D721Med (cell line): ENCODE measurements around the gene LYZ.

Source experiments
- DNase-seq: peaks from one replicate; pipeline ENCODE4 v3.0.0; 2011; ENCODE audit warnings: low spot score; ENCODE audit not compliant: insufficient read length
- FAIRE-seq: peaks from 2 replicates; lab custom pipeline; 2011; peaks lifted over from hg19 to GRCh38; lab: Jason Lieb, UNC
- TF ChIP-seq, protein P1 (sequence below): IDR thresholded peaks from 2 replicates; pipeline ENCODE4 v1.5.1; 2012; ENCODE audit warnings: mild to moderate bottlenecking, control low read depth; ENCODE audit not compliant: insufficient read depth; ENCODE audit errors: missing control alignments

LYZ gene

DNA sequence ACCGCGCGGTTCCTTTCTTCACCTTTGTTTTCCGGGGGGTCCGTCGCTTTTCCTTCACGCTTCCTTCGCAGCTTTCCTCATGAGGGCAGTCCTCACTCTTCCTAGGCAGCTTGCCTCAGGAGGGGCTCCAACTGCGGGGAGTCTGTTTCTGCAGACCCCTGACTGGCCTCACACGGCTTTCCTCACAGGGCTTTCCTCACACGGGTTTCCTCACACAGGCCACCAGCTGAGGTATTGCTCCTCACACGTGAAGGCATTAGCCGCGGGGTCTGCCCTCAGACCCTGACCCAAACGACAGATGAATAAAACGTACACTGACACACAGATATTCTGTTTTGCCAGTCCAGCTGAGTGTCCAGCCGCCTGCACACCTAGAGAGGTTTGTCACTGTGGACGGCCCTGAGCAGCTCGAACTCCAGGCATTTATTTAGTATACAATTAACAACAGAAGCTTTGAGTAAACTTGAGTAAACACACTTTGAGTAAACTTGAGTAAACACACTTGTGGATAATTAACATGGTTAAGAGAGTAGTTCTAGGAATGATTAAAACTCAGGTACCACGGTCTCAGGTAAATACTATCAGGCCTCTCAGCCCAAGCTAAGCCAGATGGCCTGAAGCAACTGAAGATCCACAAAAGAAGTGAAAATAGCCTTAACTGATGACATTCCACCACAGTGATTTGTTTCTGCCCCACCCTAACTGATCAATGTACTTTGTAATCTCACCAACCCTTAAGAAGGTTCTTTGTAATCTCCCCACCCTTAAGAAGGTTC, 16.1 kb upstream of the LYZ start:
- FAIRE-seq (no peak), DNase-seq (no peak)
- TF ChIP-seq, protein P1, sequence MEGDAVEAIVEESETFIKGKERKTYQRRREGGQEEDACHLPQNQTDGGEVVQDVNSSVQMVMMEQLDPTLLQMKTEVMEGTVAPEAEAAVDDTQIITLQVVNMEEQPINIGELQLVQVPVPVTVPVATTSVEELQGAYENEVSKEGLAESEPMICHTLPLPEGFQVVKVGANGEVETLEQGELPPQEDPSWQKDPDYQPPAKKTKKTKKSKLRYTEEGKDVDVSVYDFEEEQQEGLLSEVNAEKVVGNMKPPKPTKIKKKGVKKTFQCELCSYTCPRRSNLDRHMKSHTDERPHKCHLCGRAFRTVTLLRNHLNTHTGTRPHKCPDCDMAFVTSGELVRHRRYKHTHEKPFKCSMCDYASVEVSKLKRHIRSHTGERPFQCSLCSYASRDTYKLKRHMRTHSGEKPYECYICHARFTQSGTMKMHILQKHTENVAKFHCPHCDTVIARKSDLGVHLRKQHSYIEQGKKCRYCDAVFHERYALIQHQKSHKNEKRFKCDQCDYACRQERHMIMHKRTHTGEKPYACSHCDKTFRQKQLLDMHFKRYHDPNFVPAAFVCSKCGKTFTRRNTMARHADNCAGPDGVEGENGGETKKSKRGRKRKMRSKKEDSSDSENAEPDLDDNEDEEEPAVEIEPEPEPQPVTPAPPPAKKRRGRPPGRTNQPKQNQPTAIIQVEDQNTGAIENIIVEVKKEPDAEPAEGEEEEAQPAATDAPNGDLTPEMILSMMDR: no peak

DNA sequence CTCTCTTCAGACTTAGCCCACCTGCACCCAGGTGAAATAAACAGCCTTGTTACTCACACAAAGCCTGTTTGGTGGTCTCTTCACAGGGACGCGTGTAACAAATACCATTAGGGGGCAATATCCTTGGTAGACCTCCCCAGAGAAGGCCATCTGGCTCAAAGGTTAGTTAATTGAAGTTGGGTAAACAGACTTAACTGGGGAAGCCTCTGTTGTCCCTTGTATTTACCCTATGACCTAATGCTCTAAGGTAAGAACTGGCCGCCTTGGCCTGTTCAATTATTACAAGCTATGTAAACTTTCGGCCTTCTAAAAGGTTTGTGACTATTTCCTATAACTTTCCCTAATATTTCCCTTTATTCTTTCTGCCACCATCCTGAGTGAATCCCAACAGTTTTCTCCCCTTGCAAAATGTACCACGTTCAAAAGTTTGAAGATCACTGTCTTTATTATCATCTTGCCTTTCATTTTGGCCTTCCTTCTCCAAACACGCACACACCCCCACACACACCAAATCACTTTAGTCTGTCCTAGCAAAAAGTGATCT, 15.3 kb upstream of the LYZ start:
- DNase-seq: no peak
- FAIRE-seq: no peak
- TF ChIP-seq, protein P1: no peak

DNA sequence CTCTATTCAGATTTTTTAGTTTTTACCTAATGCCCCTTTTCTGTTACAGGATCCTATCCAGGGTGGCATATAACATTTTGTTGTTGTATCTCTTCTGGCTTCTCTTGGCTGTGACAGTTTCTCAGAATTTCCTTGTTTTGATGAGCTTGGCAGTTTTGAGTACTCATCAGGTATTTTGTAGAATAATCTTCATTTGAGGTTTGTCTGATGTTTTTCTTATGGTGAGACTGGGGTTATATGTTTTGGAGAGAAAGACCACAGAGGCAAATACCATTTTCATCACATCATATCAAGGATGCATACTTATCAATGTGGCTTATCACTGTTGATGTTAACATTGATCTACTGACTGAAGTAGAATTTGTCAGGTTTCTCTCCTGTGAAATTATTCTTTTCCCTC, 14.0 kb upstream of the LYZ start:
- no peak for DNase-seq
- FAIRE-seq: no peak
- TF ChIP-seq, protein P1: no peak

DNA sequence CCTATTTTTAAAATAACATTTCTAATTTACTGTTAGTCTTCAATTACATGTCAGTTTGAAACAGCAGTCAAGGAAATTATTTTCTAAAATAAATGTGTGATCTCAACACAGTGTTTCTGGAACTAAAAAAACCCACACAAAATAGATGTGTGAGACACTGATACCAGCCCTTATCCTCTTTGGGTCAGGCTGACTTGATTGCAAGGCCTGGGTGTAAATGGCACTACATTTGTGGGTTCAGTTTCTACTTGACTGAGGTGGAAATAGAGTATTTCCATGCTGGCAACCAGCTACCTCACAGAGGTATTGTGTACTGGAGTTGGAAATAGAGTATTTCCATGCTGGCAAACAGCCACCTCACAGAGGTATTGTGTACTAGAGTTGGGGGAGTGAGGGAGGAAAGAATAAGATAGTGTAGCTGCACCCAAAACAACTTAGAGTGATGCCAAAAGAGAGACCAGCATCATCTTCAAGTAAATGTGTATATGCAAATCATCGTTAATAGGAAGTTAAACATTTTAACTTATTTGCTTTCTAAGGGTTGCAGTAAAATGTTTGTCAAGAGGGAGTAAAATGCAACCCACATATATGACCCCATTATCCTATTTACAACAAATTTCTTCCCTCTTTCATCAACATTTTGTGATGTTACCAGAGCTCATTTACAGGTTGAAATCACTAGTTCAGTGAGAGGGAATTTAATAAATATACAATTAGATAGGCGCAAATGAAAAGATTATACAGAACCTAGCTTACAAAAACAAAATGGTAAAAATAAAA, 10.7 kb upstream of the LYZ start:
- no peak for FAIRE-seq
- TF ChIP-seq, protein P1: no peak
- DNase-seq: no peak

DNA sequence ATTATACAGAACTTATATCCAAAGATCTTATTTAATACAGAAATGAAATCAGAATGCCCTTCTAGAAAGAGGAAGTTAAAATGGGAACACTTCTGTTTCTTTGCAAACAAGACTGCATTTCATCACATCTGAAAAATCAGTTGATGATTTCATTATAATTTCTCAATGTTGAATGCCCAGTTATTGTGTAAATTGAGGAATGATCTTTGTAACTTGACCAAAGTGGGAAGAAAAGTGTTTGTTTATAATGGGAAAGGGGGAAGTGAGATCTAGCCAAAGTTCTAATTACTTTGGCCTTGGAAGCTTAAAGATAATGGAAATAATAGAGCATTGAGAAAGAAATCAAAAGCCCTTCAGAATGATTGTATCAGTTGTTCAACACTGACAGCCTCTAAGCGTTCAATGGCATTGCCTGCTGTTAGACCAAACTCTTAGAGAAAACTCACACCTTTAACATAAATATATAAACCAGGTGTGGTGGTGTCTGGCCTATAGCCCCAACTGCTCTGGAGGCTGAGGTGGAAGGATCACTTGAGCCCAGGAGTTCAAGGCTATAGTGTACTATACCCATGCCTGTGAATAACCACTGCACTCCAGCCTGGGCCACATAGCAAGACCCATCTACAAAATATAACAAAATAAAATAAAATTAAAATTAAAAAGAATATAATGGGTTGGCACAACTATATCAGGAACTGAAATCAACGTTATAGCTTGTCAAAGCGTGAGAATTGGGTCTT, 9.9 kb upstream of the LYZ start:
- TF ChIP-seq, protein P1: no peak
- DNase-seq (no peak), FAIRE-seq (no peak)

DNA sequence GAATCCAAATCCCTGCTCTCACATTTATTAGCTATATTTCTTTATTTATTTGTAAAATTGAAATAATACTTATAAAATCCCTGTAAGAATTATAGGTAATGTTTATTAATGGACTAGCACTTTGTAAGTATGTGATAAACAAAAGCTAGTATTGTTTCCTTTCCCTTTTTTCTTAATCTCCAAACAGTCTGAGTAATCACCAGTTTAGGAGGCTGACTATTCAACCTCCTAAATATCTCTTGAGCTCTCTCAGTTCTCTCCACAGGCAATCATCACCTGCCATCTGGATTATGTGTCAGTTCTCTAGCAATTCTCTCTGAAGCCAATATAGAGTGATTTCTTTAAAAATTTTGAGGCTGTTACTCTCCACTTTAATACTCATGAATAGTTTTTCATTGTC, 9.2 kb upstream of the LYZ start:
- no peak for DNase-seq
- TF ChIP-seq, protein P1: no peak
- no peak for FAIRE-seq
